PC-3 (cell line): Measurements from ENCODE around the gene FAM76A.

ENCODE experiments used
- CTCF ChIP-seq: fragments of 300-600 bp; sonication (generic); conservative IDR thresholded peaks from 2 replicates; pipeline ENCODE4 v1.5.1; 2017; ENCODE audit warnings: antibody characterized with exemption, low read depth, mild to moderate bottlenecking, low read length
- EZH2 ChIP-seq: fragments of 300-600 bp; sonication (generic); IDR thresholded peaks from one replicate; pipeline ENCODE4 v1.6.1; 2017; ENCODE audit warnings: antibody characterized with exemption, mild to moderate bottlenecking, low read length; ENCODE audit not compliant: unreplicated experiment

- TF ChIP-seq CTCF = no peak
- TF ChIP-seq EZH2 = no peak
Measured at GRCh38 chr1:27686223-27686990, 39.4 kb upstream of the FAM76A start.
